ENCODE measurements around the gene MOGAT2.
"Not testable (repeated sequence)": the region's sequence is repeated elsewhere in the genome, so short reads cannot be mapped to it uniquely, and the experiment has no call there.

The MOGAT2 gene

DNA sequence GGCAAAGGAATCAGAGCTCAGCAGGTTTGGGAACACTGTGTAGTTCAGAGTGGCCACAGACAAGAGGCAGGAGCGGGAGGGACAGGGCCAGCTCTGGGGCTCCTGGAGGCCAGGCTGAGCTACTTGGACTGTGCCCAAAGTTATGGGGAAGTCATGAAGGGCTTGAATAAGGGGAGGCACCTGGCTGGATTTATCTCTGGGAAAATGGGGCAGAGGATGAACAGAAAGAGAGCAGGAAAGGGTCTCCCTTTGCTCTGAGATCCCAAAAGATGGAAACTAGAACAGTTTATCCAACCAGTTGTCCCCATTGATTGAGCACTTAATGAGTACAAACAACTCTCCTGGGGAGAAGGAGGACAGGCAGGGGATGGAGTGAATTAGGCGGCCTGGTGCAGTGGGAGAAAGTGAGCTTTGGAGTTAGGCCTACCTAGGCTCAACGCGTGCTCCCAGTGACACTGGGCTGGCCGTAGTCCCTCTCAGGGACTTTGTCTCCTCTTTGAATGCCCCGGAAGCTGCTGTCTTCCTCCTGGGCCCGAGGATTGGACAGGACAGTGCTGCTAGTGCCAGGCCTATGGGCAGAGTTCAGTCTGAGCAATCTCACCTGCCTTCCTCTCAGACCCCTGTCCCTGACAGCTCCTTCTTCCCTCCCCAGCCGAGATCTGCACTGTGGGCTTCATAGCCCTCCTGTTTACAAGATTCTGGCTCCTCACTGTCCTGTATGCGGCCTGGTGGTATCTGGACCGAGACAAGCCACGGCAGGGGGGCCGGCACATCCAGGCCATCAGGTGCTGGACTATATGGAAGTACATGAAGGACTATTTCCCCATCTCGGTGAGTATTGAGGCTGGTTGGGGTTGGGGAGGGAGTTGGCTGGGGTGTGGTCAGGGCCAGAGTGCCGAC lies 2.0 kb downstream of the MOGAT2 start:
- no peak for DNase-seq (ENCODE audit: low read depth)

- DNase-seq (ENCODE audit: low read depth), result no peak
These were observed 3.0 kb downstream of the MOGAT2 start for GRCh38 chr11:75720639-75721038.

GRCh38 chr11:75721852-75722668 lies 4.4 kb downstream of the MOGAT2 start:
- DNase-seq (ENCODE audit: low read depth), result no peak

- DNase-seq (ENCODE audit: low read depth), result no peak
These were observed 5.0 kb downstream of the MOGAT2 start for GRCh38 chr11:75722669-75723042.

- DNase-seq (ENCODE audit: low read depth), result no peak
These were observed 8.1 kb downstream of the MOGAT2 start for GRCh38 chr11:75725547-75726320.

DNA sequence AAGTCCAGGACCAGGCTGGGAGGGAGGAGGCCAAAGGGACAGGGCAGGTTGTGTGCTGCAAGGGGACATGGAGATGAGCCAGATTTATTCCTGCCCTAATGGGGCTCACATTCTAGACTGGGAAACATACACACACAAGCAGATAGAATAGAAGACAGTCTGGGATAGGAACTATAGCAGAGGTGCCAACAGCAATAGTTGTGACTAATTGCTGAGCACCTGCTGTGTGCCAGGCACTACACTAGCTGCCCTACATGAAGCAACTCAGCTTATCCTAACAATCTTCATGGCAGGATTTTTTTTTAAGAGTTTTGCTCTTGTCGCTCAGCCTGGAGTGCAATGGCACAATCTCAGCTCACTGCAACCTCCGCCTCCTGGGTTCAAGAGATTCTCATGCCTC lies 11.4 kb downstream of the MOGAT2 start:
- DNase-seq (ENCODE audit: low read depth), result no peak

GRCh38 chr11:75731095-75731494 lies 13.5 kb downstream of the MOGAT2 start:
- no peak for DNase-seq (ENCODE audit: low read depth)

DNA sequence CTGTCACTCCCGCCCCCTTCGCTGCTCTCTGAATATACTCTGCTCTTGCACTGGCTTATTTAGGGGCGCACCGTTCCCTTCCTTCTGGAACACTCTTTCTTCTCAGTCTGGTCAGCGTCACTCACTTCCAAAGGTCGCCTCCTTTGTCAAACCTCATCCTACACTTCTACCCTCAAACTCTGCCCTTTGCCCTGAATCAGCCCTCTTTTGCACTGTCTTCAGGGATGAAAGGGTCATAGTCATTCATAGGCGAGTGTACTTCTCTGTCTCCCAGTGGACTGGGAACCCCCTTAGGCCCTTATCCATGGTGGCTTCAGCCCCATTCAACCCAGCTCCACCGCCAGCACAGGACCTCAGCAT lies 15.4 kb downstream of the MOGAT2 start:
- DNase-seq (ENCODE audit: low read depth), result no peak

- no peak for DNase-seq (ENCODE audit: low read depth)
These were observed 15.9 kb downstream of the MOGAT2 start for GRCh38 chr11:75733431-75734107.

DNA sequence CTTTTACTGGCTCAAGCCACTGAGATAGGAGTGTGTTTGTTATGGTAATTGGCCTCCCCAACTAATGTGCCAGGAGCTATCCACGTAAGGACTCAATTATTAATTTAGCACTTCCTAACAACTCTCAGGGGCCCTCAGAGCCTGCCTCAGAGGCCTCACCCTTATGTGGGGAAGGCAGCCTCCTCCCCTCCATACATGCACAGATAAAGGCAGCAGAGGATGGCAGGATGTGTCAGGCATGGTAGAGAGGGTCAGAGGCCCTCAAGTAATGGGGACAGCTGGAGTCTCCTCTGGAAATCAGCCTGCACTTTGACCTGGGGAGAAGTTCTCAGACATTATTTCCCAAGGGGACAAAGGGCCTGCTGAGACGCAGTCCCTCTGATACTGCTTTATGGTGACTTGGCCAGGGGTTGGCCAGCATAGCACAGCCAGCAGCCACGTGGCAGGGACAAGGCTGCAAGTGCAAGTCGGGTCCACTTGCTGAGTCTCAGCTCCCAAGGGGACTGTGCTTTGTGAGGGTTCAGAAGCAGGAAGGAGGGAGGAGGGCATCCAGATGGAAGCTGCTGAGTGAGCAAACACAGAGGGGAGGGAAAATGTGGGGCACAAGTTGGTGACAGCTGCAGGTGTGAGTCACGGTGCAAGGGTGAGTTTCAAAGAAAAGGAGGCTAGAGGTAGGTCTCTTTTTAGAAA lies 17.0 kb downstream of the MOGAT2 start:
- DNase-seq (ENCODE audit: low read depth), result no peak

DNA sequence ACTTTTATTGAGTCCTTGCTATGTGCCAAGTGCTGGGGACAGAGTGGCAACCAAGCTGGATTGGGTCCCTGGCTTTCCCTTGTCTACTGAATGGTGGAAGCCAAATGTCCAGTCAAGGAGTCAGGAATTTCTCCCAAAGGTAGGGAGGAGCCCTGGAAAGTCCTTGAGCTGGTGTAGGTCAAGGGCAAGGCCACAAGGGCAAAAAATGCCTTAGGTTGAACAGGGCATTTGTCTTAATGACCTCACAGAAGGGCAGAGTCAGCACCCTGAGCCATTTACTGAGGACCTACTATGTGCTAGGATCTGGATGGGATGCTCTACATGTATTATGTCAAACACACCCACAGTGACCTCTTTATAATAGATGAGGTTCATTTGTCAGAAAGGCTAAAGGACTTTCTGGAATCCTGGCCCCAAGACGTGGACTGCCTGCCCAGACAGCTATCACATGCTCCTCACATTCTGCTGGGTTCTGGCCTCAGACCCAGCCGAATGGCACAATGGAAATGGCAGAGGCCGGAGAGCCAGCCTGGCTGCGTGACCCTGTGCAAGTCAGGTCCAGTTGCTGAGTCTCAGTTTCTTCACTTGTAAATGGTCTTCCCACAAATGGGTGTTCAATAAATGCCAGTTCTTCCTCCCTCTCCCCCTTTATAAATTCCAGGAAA lies 17.7 kb downstream of the MOGAT2 start:
- DNase-seq (ENCODE audit: low read depth), result no peak

DNA sequence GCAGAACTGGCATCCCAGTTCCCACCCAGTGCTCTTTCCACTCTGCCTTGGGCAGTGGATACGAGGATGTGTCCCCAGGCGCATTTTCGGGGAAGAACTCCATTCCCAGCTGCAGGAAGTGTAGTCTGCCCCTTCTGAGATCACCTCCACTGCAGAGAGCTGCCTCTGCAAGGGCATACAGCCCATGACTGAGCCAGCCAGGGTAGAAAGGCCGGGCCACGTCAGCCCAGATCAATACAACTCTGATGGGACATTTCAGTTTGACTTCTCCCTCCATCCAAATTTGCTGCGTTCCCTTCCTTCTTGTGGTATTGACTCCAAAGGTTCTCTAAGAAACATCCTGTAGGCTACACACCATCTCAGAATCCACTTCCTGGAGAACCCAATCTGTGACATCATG lies 19.7 kb downstream of the MOGAT2 start:
- no peak for DNase-seq (ENCODE audit: low read depth)

DNA sequence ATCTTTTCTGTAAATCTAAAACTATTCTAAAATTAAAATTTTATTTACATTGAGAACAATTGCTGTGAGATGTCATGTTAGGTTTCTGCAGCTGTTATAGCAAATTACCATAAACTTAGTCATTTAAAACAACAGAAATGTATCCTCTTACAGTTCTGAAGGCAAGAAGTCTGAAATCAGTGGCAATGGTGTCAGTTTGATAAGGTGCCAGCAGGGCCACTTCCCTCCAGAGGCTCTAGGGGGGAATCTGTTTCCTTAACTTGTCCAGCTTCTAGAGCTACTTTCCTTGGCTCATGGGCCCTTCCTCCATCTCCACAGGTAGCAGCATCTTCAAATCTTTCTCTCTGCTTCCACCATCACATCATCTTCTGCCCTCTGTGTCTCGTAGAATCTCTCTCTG lies 23.0 kb downstream of the MOGAT2 start:
- no peak for DNase-seq (ENCODE audit: low read depth)

DNA sequence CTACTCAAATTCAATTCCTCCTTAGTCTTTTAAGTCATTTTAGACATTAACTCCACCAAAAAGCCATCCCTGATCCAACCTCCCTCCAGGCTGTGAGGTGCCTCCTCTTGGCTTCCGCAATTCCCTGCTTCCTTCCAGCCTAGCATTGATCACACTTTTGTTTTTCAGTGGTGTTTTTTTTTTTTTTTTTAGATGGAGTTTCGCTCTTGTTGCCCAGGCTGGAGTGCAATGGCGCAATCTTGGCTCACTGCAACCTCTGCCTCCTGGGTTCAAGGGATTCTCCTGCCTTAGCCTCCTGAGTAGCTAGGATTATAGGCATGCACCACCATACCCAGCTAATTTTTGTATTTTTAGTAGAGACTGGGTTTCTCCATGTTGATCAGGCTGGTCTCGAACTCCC lies 25.5 kb downstream of the MOGAT2 start:
- not testable (repeated sequence) for DNase-seq (ENCODE audit: low read depth)

- no peak for DNase-seq (ENCODE audit: low read depth)
These were observed 26.3 kb downstream of the MOGAT2 start for GRCh38 chr11:75743711-75744563.

DNA sequence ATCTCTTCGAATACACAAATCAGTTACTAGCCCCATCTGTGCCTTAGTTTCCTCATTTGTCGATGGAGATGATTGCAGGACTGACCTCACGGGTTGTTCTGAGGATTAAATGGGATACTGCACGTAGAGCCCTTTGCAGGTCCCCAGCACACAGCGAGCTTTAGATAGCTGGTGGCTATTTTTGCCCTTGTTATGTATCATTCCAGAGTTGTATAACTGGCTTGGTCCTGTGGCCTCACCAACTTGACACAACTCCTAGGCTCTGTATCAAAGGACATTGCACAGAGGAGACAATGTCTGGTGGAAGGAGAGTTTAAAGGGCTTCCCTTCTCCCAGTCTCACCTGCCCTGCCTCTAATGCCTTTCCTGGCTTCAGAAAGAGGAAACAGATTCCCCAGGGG lies 28.2 kb downstream of the MOGAT2 start:
- no peak for DNase-seq (ENCODE audit: low read depth)

GRCh38 chr11:75748729-75749273 lies 31.2 kb downstream of the MOGAT2 start:
- DNase-seq (ENCODE audit: low read depth), result not testable (repeated sequence)

GRCh38 chr11:75754933-75755332 lies 37.3 kb downstream of the MOGAT2 start:
- not testable (repeated sequence) for DNase-seq (ENCODE audit: low read depth)

DNA sequence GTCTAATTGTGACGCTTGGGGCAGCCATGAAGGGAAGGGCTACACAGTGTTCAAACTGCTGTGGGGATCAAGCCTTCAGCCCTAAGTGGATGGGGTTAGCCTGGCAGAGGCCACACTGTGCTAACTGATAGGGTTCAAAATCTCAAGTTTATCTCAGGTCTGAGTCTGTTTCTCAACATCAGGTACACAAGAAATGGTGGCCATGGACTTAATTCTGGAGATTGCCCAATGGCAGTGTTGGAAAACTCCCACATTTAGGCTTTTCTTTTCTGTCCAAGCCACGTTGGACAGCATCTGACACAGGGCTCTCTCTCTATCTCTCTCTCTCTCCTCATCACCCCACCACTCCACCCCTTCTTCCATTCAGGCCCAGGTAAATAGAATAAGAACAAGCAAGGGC lies 40.0 kb downstream of the MOGAT2 start:
- no peak for DNase-seq (ENCODE audit: low read depth)

DNA sequence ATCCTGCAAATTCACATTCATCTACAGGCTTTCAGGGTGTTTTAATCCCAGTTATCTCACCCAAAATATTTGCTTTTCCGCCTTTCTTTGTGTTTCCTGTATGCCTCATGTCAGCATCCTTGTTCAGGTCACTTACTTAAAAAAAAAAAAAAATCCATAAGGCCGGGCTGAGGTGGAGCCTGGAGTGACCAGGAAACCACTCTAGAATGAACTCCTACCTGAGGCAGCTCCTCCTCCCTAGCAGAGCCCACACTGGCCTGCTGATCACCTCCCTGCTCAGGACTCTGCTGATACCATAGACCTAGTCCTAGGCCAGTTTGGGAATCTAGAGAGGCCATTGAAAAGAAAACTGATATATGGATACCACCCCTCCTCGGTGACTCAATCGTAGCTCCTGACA lies 42.2 kb downstream of the MOGAT2 start:
- no peak for DNase-seq (ENCODE audit: low read depth)

All from stimulated activated CD8-positive, alpha-beta memory T cell treated with anti-CD3 and anti-CD28 coated beads, Interleukin-4, amount 100 ng/mL, for 24 hours (primary cell).